Left lobe of liver (tissue), 2 donors: ENCODE measurements around the gene DNASE1L3. TPM values are rescaled to one million over a fixed set of nuclear protein-coding genes. Genes with fewer than 3 reads are reported as not detected.
"Not testable (repeated sequence)": the region's sequence is repeated elsewhere in the genome, so short reads cannot be mapped to it uniquely, and the experiment has no call there.

Source experiments
- ATAC-seq: fragments of 200-7000 bp; cut with Tn5 transposase; one replicate; pipeline ENCODE4 v1.9.1; 2020; ENCODE audit warnings: mild to moderate bottlenecking, moderate library complexity
- DNase-seq: peaks from one replicate; pipeline ENCODE4 v3.0.0-alpha.2; 2020; ENCODE audit warnings: low spot score
- total RNA-seq: library from RNA; stranded (reverse); gene quantifications from one replicate; pipeline ENCODE4 v1.2.1, GENCODE V29; 2021
- donor health status: DM: no; HTN: no; CAD: no; lungs with moderate emphysema.
- donor health status: DM: no; HTN: yes; CAD: no.

DNASE1L3 gene
- total RNA-seq = 33.0 TPM

- peak; percentile 12 for ATAC-seq
- no peak for DNase-seq
Measured at GRCh38 chr3:58210761-58211460, at the start of gene DNASE1L3. DNASE1L3 (minus strand) TSS chr3:58210972; CDS start chr3:58210906, 66 bp downstream.

- no peak for ATAC-seq
- no peak for DNase-seq
Measured at GRCh38 chr3:58260261-58260731, 49.5 kb upstream of the DNASE1L3 start.

- ATAC-seq = no peak
- no peak for DNase-seq
Measured at GRCh38 chr3:58258392-58259055, 47.8 kb upstream of the DNASE1L3 start.

GRCh38 chr3:58256511-58256910 lies 45.7 kb upstream of the DNASE1L3 start:
- ATAC-seq (no peak), DNase-seq (no peak)

- no peak for ATAC-seq
- DNase-seq = no peak
Measured at GRCh38 chr3:58256061-58256460, 45.3 kb upstream of the DNASE1L3 start.

GRCh38 chr3:58254144-58254543 lies 43.4 kb upstream of the DNASE1L3 start:
- ATAC-seq = no peak
- DNase-seq = no peak

- no peak for DNase-seq
- ATAC-seq = no peak
Measured at GRCh38 chr3:58251631-58252035, 40.9 kb upstream of the DNASE1L3 start.

GRCh38 chr3:58250093-58250707 lies 39.4 kb upstream of the DNASE1L3 start:
- DNase-seq (peak; percentile 62), ATAC-seq (peak; percentile 60)

GRCh38 chr3:58249358-58250092 lies 38.8 kb upstream of the DNASE1L3 start:
- ATAC-seq = peak; percentile 68
- DNase-seq = peak; percentile 86

GRCh38 chr3:58246148-58247047 lies 35.6 kb upstream of the DNASE1L3 start:
- DNase-seq = peak; percentile 82
- ATAC-seq = peak; percentile 72

- ATAC-seq (no peak), DNase-seq (no peak)
Measured at GRCh38 chr3:58243976-58244585, 33.3 kb upstream of the DNASE1L3 start.

GRCh38 chr3:58242860-58243259 lies 32.1 kb upstream of the DNASE1L3 start:
- peak; percentile 5 for DNase-seq
- ATAC-seq = not testable (repeated sequence)

- DNase-seq (peak; percentile 37), ATAC-seq (no peak)
Measured at GRCh38 chr3:58242340-58242739, 31.6 kb upstream of the DNASE1L3 start.

GRCh38 chr3:58241306-58242044 lies 30.7 kb upstream of the DNASE1L3 start:
- peak; percentile 7 for ATAC-seq
- peak; percentile 57 for DNase-seq

GRCh38 chr3:58238830-58239229 lies 28.1 kb upstream of the DNASE1L3 start:
- DNase-seq = peak; percentile 27
- no peak for ATAC-seq

- DNase-seq (peak; percentile 88), ATAC-seq (peak; percentile 69)
Measured at GRCh38 chr3:58237941-58238681, 27.3 kb upstream of the DNASE1L3 start.

- ATAC-seq (peak; percentile 84), DNase-seq (peak; percentile 82)
Measured at GRCh38 chr3:58237238-58237940, 26.6 kb upstream of the DNASE1L3 start, which contains the start of gene ABHD6. ABHD6 (plus strand) TSS chr3:58237792; CDS start chr3:58256587, 18,795 bp downstream.
